Inflammatory macrophage (primary cell): ENCODE data around the gene SCYGR4.
"Not testable (repeated sequence)": the region's sequence is repeated elsewhere in the genome, so short reads cannot be mapped to it uniquely, and the experiment has no call there.

Source experiments
- DNase-seq, 2 donors: peaks; one replicate each; pipeline ENCODE4 v3.0.0-alpha.2; 2020 to 2022
- total RNA-seq, 18 experiments: gene quantifications; one replicate each; lab custom pipeline; 2026; ENCODE audit warnings: mixed read lengths in 6 of 18, inconsistent platforms in 2 of 18; lab: John Stamatoyannopoulos, UW

Gene SCYGR4, protein sequence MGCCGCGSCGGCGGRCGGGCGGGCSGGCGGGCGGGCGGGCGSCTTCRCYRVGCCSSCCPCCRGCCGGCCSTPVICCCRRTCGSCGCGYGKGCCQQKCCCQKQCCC
- total RNA-seq = 0 reads per million in 18 experiments

DNA sequence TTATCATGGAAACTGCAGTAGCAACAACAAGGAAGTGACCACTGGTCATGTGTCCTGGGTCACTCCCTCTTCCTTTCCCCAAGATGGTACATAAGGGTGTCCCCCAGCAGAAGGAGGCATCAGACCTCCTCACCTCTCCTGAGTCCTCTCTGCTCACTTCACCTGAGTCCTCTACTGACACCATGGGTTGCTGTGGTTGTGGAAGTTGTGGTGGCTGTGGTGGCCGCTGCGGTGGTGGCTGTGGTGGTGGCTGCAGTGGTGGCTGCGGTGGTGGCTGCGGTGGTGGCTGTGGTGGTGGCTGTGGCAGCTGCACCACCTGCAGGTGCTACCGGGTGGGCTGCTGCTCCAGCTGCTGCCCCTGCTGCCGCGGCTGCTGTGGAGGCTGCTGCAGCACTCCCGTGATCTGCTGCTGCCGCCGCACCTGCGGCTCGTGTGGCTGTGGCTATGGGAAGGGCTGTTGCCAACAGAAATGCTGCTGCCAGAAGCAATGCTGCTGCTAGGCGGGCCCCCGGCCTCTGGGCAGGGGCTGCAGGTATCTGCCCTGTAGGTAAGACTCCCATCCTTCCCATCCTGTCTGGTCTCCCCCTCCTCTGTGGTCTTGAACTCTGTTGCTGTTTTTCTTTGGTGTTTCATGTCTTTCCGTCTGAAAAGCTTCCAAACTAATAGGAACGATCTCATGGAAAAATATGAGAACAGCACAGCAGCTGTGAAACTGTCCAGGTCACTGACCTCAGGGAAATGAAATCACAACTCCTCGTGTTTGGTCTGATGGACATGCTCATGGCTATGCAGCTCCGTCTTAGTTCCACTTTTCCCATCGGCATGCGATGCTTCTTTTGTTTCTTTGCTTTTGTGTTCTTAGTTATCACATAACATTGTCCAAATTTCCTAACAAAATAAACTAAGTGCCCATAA, at the start of gene SCYGR4:
TSS of gene SCYGR4 (plus strand) at position 183 of the 915 bp plus-strand sequence. CDS start at position 183, 0 bp downstream.
- DNase-seq = no peak

DNA sequence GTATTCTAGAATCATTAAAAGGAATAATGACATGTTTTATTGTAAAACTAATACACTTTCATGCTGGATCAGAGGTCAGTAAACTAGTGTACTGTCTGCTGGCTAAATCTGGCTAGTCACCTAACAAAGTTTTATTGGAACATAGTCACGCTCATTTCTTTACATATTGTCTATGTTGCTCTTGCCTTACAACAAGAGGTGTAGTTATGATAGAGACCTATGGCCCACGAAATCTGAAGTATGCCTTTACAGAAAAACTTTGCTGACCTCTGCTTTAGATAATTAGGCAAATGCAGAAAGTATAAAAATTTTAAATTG, 48.5 kb upstream of the SCYGR4 start:
- no peak for DNase-seq

DNA sequence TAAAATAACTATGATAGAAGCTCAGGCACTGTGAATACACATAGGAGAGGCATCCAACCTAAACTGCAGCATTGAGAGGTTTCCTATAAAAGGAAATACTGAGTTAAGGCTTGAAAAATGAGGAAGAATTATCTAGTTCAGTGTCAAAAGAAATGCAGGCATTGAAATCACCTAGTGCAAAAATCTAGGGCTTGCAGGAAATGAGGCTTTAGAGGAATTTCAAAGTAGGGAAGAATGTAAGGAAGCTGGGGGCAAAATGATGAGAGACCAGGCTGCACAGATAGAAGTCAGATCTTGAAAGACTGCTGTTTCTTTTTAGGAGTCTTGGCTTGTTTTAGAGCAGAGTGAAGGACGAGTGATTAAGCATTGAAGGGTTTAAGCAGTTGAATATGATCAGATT, 46.7 kb upstream of the SCYGR4 start:
- no peak for DNase-seq

DNA sequence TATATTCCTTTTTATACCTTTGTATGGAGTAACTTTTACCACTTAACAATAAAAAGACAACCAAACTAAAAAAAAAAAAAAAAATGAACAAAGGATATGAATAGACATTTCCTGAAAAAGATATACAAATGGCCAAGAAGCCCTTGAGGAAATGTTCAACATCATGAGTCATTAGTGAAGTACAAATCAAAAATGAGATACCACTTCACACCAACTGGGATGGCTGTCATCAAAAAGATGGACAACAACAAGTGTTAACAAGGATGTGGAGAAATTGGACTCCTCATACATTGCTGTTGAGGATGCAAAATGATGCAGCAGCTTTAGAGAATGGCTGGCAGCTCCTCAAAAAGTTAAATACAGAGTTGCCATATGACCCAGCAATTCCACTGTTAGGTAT, 41.2 kb upstream of the SCYGR4 start:
- DNase-seq = no peak

DNA sequence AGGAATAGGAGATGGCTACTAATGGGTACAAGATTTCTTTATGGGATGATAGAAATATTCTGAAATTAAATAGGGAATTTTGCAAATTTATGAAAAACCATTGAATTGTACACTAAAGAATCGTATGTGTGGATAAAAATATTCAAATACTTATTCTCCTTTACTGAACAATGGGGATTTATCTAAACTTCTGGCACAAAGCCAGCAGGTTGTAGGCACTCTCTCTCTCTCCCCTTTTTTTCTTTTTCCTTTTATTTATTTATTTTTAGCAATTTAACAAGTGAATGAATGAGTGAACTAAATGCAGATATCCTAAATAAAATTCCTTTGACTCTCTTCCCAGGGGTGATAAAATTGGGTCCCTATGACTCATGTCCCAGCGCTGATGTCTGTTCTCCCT, 40.5 kb upstream of the SCYGR4 start:
- DNase-seq = no peak

DNA sequence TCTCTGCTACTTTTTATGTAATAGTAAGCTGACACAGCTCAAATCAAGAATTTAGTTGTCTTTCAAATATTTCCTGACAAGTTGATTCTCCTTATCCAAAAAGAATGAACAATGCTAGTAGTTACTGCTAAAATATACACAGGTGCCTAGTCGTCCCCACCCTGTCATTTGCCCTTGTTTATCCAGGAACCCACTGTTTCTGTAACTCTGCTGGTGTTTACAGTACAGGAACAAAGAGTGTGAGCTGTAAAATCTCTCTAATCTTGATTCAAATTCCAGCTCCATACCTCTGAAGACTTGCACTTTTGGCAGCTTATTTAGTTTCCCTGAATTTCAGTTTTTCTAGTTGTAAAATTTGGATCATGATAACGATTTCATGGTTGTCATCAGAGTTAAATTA, 39.7 kb upstream of the SCYGR4 start:
- DNase-seq = no peak

DNA sequence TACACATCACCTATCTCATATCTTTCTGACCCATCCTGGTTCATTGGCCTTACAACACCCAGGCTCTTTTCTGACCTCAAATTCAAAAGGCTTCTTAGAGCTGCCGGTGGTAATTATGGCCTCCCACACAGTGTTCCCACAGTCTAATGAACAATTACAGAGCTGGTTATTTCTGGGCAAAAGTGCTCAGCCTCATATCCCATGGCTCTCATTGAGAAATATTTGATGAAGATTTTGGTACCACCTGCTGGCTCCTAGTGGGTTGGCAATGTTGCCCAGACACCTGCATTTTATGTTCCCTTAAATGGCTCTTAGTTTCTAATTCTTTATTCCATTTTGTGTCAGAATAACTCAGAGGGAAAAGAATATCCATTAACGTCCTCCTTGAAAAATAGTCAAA, 38.7 kb upstream of the SCYGR4 start:
- no peak for DNase-seq

DNA sequence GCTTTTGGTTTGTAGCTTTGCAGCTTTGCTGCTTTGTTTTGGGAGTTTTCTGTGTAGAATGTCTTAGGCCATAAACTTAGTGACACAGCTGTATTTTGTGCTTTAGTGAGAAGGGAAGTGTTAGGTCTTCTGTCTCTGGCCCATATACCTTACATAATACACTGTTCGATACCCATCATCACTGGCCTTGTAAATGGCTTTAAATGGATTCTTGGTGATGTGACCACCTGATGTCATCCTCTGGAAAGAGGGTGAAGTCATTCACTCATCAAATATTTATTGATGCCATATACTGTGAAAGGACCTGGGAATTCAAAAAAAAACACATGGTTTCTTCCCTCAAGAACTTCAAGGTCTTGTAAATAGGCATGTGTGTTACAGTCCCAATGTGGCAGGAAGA, 37.5 kb upstream of the SCYGR4 start:
- DNase-seq = no peak

DNA sequence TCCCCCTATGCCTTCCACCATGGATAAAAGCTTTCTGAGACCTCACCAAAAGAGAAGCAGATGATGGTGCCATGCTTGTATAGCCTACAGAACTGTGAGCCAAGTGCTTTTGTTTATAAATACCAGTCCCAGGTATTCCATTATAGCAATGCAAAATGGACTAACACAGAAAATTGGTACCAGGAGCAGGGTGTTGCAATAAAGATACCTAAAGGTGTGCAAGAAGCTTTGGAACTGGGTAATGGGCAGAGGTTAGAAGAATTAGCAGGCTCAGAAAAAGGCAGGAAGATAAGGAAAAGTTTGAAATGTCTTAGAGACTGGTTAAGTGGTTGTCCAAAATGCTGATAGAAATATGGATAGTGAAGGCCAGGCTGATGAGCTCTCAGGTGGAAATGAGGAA, 34.9 kb upstream of the SCYGR4 start:
- DNase-seq = no peak

DNA sequence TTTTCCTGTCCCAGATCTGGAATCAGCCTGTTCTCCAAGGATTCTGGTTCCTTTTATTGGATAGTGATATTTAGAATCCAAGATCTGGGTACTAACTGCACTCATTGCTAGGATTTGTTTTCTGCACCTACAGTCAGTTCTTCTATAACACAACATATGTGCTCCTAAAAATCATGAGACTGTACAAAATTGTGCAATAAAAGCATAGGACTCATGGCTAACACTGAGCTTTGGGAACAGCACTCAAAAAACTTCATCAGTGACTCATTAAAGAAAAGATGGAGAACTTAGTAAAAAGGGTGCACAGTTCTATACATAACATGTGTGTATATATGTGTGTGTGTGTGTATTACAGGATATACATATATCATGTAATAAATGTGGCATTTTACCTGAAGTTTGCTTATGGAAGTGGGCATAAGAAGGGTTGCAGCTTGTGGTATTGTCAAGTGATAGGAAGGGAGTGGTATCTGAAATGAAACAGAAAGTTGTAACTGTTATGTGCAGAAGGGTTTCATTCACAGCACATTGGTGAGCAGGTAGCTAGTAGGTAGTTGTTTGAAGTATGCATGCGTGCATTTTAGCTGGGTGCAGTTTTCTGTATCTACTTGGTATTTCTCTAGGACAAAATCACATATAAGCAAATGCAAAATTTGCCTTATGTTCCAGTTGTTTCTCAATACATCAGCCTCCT, 24.5 kb upstream of the SCYGR4 start:
- no peak for DNase-seq

DNA sequence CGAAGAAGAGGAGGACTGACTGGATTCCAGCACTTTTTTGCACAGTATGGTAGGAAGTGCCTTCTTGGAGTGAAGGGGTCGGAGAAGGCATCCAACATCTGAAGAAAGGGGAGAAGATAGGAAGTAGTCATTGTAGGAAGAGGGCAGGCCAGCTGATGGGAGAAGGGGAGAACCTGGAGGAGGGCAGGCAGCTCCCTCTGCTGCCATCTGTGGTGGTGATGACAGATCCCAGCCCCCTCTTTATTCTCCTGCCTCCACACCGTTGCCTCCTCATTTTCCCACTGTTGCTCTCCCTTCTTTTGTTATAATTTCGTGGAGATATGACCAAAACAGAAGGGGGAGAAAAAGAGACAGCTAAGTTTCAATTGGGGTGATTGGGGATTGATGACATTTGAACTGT, 21.5 kb upstream of the SCYGR4 start:
- no peak for DNase-seq

DNA sequence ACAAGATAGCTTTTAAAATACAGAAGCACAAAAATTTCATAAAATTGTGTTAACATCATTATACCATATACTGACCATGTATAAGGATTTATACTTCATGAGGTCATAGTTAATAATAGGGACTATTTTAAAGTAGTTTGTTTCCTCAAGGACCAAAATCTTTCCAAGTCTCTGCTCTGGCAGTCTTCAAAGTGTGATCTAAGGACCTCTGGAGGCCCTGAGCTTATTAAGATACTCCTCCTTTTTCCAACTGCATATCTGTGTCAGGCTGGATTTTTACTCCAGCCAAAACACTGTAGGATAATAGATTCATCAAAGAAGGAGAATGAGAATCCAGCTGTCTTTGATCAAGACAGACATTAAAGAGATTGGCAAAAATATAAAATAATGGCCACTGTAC, 20.3 kb upstream of the SCYGR4 start:
- DNase-seq = no peak

DNA sequence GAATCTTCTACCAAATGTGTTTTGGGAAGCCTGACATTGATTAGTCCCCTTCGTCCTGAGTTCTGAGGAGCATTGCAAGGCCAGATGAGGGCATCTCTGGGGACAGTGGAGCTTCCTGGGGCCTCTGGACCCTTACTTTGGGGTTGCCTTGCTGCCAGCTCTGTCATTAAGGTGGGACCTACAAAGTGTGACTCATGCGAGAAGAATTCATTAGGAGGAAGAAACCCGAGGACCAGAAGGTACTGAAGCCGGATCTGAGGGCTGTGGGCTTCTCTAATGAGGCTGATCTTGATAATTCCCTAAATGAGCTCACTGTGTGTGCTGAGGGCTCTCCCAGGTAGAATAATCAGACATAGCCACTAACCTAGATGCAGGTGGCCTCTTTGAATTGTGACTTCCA, 19.3 kb upstream of the SCYGR4 start:
- DNase-seq = no peak

DNA sequence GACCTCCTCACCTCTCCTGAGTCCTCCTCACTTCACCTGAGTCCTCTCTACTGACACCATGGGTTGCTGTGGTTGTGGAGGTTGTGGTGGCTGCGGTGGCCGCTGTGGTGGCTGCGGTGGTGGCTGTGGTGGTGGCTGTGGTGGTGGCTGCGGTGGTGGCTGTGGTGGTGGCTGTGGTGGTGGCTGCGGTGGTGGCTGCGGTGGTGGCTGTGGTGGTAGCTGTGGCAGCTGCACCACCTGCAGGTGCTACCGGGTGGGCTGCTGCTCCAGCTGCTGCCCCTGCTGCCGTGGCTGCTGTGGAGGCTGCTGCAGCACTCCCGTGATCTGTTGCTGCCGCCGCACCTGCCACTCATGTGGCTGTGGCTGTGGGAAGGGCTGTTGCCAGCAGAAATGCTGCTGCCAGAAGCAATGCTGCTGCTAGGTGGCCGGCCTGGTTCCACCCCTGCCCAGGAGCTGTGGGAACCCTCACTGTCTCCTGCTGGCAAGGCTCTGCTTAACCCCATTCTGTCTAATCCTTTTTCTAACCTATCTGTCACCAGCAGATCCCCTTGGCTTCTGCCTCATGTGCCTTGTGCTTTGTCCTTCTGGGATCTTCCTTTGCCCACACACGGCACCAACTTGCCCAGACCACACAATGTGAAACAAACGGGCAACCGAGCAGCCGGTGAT, 18.3 kb upstream of the SCYGR4 start, which contains the start of gene SCYGR2:
TSS of gene SCYGR2 (plus strand) at position 59 of the 669 bp plus-strand sequence. CDS start at position 59, 0 bp downstream.
- DNase-seq = not testable (repeated sequence)

DNA sequence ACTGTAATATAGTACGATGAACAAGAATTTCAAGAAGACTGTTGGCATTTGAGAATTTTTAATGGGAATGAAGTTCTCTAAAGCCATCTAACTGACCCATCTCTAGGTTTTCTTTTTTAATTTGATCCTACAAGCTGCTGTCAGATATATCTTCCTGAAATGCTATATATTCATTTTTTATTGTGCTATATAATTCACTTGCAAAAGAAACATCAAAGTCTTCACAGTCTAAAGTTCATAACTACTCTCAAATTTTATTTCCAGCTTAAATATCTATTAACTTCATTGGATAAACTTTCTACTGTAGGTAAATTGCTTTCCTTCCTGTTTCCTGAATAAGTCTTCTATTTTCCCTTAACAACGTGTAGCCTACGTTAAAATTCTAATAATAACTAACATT, 14.9 kb upstream of the SCYGR4 start:
- DNase-seq = no peak

DNA sequence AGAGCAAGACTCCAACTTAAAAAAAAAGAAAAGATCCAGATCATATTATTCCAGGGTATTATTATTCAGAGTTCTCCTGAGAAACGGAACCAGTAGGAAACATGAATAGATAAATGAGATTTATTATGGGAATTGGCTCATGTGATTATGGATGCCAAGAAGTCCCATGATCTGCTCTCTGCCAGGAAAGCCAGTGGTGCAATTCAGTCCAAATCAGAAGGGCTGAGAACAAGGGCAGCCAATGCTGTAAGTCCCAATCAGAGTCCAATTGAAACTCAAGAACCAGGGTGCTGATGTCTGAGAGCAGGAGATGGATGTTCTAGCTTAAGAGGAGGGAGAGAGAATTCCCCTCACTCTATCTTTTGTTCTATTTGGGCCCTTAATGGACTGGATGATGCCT, 10.8 kb upstream of the SCYGR4 start:
- no peak for DNase-seq

DNA sequence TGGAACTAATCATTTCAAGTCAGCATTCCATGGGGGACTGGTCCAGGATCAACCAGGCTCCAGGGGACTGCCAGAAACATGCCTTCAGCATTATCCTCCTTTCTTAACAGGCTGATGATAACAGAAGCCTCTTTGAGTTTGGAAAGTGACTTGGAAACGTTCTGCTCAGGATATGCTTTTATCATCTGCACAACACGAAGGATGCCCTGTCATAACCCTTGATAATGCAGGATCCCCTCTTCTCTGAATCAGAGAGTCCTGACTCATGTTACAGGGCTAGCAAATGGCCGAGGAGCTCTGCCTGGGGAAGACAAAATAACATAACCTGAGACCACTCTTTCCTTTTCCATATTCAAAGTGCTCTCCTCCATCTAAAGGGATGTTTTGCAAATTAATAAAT, 9.4 kb upstream of the SCYGR4 start:
- peak in 1 of 2 donors; percentile 15 for DNase-seq

DNA sequence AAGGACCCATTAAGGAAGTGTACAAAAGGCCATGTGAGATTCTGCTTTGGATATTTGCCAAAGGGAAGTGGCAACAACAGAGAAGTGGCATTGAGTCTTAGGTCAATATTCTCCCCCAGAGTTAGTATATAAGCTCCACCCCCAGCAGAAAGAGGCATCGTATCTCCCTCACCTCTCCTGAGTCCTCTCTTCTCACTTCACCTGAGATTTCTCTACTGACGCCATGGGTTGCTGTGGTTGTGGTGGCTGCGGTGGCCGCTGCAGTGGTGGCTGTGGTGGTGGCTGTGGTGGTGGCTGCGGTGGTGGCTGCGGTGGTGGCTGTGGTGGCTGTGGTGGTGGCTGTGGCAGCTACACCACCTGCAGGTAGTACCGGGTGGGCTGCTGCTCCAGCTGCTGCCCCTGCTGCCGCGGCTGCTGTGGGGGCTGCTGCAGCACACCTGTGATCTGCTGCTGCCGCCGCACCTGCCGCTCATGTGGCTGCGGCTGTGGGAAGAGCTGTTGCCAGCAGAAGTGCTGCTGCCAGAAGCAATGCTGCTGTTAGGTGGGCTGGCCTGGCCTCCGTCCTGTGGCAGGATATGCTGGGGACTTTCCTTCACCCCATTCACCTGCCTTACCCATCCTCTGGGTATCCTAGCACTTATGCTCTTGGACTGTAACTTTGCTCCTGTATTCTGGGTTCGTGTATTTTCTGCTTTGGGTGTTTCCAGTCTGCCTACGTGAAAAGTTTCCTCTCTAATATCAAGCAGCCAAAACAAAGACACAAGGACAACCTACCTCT, 8.5 kb upstream of the SCYGR4 start:
- DNase-seq = peak; percentile 90 to 93

DNA sequence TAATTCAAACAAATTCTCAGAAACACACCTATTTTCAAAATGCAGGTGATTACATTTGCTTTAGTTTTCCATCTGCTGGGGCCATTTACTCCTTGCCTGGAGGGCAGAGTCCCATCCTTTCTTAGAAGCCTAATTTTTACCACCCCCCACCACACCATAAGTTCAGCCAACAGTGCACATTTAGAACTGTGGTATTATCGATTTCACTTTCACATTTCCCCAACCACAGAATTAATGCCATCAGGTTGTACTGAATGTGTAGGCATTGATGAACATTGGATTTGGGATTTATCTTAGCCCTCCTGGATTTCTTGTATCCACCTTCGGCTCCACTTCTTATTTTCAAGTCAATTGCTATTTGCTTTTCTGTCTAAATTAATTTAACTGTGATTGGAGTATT, 7.2 kb upstream of the SCYGR4 start:
- no peak for DNase-seq

DNA sequence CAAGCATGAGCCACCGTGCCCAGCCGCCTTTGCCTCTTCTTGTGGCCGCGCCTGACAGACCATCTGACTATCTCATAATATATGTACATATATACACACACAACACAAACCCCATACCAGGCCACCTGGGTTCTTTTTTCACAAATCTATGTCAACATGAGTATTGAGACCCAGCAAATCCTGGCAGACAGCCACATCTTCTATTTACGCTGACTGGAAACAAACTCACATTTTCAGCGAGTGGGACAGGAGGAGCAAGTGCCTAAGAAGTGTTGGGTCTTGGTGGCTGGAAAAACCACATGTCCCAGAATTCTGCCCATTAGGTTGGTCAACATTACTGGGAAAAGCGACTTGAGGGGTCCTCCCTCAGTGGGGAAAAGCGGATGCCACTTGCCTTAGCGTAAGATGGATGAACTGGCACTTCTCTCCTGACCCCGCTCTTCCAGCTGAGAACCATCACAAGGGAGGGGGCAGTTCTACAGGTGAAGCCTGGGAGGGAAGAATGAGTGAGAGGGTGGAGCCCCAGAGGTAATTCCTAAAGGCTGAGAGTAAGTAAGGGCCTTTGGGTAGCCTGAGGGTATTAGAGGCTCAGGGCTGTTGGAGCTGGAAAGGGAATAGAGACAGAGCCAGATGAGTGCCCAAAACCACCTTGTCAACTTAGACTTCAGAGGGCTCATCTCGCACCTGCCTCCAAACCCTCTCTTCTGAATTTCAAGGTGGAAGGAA, 4.6 kb upstream of the SCYGR4 start:
- no peak for DNase-seq

DNA sequence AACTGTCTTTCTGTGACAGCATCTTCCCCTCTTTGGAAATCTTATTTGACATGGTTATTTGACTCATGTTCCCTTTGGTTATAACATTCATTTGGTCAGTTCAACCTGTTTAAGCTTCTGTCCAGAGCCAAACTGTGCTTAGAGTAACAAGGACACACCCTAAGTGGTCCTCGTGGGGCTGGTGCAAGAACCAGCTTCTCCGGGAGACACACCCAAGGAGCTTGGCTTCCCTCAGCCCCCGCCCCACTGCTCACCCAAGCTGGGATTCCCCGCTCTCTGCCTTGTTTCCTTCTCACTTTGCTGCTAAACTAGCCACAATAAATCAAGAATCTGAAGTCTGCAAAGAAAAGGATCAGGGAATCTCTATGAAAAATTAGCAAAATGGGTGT, 4.0 kb upstream of the SCYGR4 start:
- DNase-seq = no peak

DNA sequence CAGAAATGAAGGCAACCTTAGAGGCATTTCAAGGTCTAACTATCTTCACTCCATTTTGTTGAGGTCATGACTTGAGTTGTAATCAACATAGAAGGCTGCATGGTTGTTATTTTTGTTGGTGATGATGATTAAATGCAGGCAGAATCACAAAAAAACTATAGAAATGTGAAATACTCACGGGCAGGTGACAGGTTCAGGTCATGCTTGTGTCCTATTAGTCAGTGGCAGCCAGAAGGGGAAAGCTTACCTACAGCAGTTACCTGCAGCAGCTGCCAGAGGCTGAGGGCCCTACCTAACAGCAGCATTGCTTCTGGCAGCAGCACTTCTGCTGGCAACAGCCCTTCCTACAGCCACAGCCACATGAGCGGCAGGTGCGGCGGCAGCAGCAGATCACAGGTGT, 3.1 kb upstream of the SCYGR4 start:
- DNase-seq = no peak
